22Rv1 (cell line): ENCODE data around the gene ZNF396.

Experiments
- CTCF ChIP-seq: fragments of 450-650 bp; IDR thresholded peaks from 2 replicates; pipeline ENCODE4 v1.5.1; 2017; ENCODE audit warnings: mild to moderate bottlenecking
- ZFX ChIP-seq: fragments of 450-650 bp; IDR thresholded peaks from 2 replicates; pipeline ENCODE4 v1.6.1; 2017; ENCODE audit warnings: antibody characterized with exemption, borderline replicate concordance

GRCh38 chr18:35337286-35337685, 39.9 kb downstream of the ZNF396 start:
- TF ChIP-seq CTCF (no peak), ZFX (no peak)
